Measurements from ENCODE around the gene CCR8. TPM values are rescaled to one million over a fixed set of nuclear protein-coding genes. Genes with fewer than 3 reads are reported as not detected.

Gene CCR8
- polyA plus RNA-seq, 1 donor from 2014 or later = not detected

GRCh38 chr3:39287216-39288164, 42.0 kb upstream of the CCR8 start:
- H4K20me1 ChIP-seq (ENCODE audit: insufficient read depth) = no peaks in the 10 kb centered on the region
- no peaks in the 10 kb centered on the region for H3K36me3 ChIP-seq (ENCODE audit: insufficient read depth, low read length)
- no peak overlapping the region for H3K4me3 ChIP-seq (ENCODE audit: low read length)
- no peak overlapping the region for H2AFZ ChIP-seq (ENCODE audit: low read depth, low read length)
- H3K9me3 ChIP-seq (ENCODE audit: low read length) = no peaks in the 10 kb centered on the region
- no peaks in the 10 kb centered on the region for H3K27me3 ChIP-seq (ENCODE audit: insufficient read depth, low read depth, low read length)
- no peaks in the 10 kb centered on the region for H3F3A ChIP-seq (ENCODE audit: insufficient read depth, low read length, poor library complexity, severe bottlenecking)
- H3K9ac ChIP-seq (ENCODE audit: low read length) = no peak overlapping the region
- no peak overlapping the region for H3K4me2 ChIP-seq (ENCODE audit: low read length)
- no peaks in the 10 kb centered on the region for H3K9me2 ChIP-seq (ENCODE audit: insufficient read depth, low read length)
- H3K27ac ChIP-seq (ENCODE audit: low read length) = no peak overlapping the region
- H3K79me2 ChIP-seq (replicated peaks; ENCODE audit: insufficient read depth, low read length) = no peaks in the 10 kb centered on the region
- TF ChIP-seq REST (IDR thresholded peaks at IDR 0.05; ENCODE audit: borderline replicate concordance) = no peak
- TF ChIP-seq CTCF (IDR thresholded peaks at IDR 0.05; ENCODE audit: poor library complexity, severe bottlenecking) = no peak
- no peak for TF ChIP-seq RAD21 (conservative IDR thresholded peaks at IDR 0.05)
- no peak for TF ChIP-seq EP300 (conservative IDR thresholded peaks at IDR 0.05; ENCODE audit: poor library complexity, severe bottlenecking)
- TF ChIP-seq TAF1 (IDR thresholded peaks at IDR 0.05; ENCODE audit: low read depth) = no peak

GRCh38 chr3:39288300-39288808, 41.2 kb upstream of the CCR8 start:
- no peak overlapping the region for H3K4me3 ChIP-seq (ENCODE audit: low read length)
- no peak for TF ChIP-seq MXI1 (conservative IDR thresholded peaks at IDR 0.05; ENCODE audit: poor library complexity, severe bottlenecking)
- TF ChIP-seq SMC3 (conservative IDR thresholded peaks at IDR 0.05; ENCODE audit: poor library complexity) = peak; percentile 91
- TF ChIP-seq CTCF (IDR thresholded peaks at IDR 0.05; ENCODE audit: poor library complexity, severe bottlenecking) = peak; percentile 94
- TF ChIP-seq POLR2AphosphoS5 (IDR thresholded peaks at IDR 0.05) = no peak
- peak; percentile 95 for TF ChIP-seq RAD21 (conservative IDR thresholded peaks at IDR 0.05)
- no peak for TF ChIP-seq TAF1 (IDR thresholded peaks at IDR 0.05; ENCODE audit: low read depth)
- no peak overlapping the region for H3K27ac ChIP-seq (ENCODE audit: low read length)
- H3K9me3 ChIP-seq (ENCODE audit: low read length) = no peaks in the 10 kb centered on the region
- H3K9me2 ChIP-seq (ENCODE audit: insufficient read depth, low read length) = no peaks in the 10 kb centered on the region
- no peak overlapping the region for H3K4me2 ChIP-seq (ENCODE audit: low read length)
- H3F3A ChIP-seq (ENCODE audit: insufficient read depth, low read length, poor library complexity, severe bottlenecking) = no peaks in the 10 kb centered on the region
- H3K36me3 ChIP-seq (ENCODE audit: insufficient read depth, low read length) = no peaks in the 10 kb centered on the region
- H2AFZ ChIP-seq (ENCODE audit: low read depth, low read length) = no peak overlapping the region
- H3K27me3 ChIP-seq (ENCODE audit: insufficient read depth, low read depth, low read length) = no peaks in the 10 kb centered on the region
- H4K20me1 ChIP-seq (ENCODE audit: insufficient read depth) = no peaks in the 10 kb centered on the region
- no peak overlapping the region for H3K9ac ChIP-seq (ENCODE audit: low read length)
- no peaks in the 10 kb centered on the region for H3K79me2 ChIP-seq (replicated peaks; ENCODE audit: insufficient read depth, low read length)

Data from neural cell (in vitro differentiated cells).